Left ventricle myocardium inferior (tissue), 1 donor: Measurements from ENCODE around the gene CRNKL1. TPM values are rescaled to one million over a fixed set of nuclear protein-coding genes. Genes with fewer than 3 reads are reported as not detected.

Experiments used
- DNase-seq: peaks from one replicate; pipeline ENCODE4 v3.0.0-alpha.2; 2020
- H3K27ac ChIP-seq: fragments of 200-600 bp; replicated peaks from 2 replicates; pipeline ENCODE4 v1.8.0; 2021
- H3K27me3 ChIP-seq: fragments of 200-600 bp; 2 replicates; pipeline ENCODE4 v1.8.0; 2021; ENCODE audit warnings: low read depth
- H3K36me3 ChIP-seq: fragments of 200-600 bp; 2 replicates; pipeline ENCODE4 v1.8.0; 2021
- H3K4me1 ChIP-seq: fragments of 200-600 bp; 2 replicates; pipeline ENCODE4 v1.8.0; 2021
- H3K4me3 ChIP-seq: fragments of 200-600 bp; 2 replicates; pipeline ENCODE4 v1.8.0; 2021; ENCODE audit warnings: mild to moderate bottlenecking, moderate library complexity
- H3K9me3 ChIP-seq: fragments of 200-600 bp; replicated peaks from 2 replicates; pipeline ENCODE4 v1.8.0; 2021
- intact Hi-C: fragments of 100-400 bp; cut with micrococcal nuclease; formaldehyde crosslinking; loops from one replicate; pipeline ENCODE4 v1.11.0; 2022
- total RNA-seq: library from RNA; stranded (reverse); fragmentation: NEBNext Ultra II Directional; extraction: Animal tissue kit (Norgen Biotek cat#: 25700); gene quantifications from one replicate; pipeline ENCODE4 v1.2.1, GENCODE V29; 2021
- TF ChIP-seq, protein P1 (sequence below): fragments of 200-600 bp; IDR thresholded peaks from 2 replicates; pipeline ENCODE4 v1.8.0; 2021; ENCODE audit warnings: antibody characterized with exemption, mild to moderate bottlenecking, borderline replicate concordance
- donor health status: DM: no; HTN: yes; CAD: no; lungs with severe emphysema.

The CRNKL1 gene
- total RNA-seq, 1 donor from 2014 or later, result 18.0 TPM

DNA sequence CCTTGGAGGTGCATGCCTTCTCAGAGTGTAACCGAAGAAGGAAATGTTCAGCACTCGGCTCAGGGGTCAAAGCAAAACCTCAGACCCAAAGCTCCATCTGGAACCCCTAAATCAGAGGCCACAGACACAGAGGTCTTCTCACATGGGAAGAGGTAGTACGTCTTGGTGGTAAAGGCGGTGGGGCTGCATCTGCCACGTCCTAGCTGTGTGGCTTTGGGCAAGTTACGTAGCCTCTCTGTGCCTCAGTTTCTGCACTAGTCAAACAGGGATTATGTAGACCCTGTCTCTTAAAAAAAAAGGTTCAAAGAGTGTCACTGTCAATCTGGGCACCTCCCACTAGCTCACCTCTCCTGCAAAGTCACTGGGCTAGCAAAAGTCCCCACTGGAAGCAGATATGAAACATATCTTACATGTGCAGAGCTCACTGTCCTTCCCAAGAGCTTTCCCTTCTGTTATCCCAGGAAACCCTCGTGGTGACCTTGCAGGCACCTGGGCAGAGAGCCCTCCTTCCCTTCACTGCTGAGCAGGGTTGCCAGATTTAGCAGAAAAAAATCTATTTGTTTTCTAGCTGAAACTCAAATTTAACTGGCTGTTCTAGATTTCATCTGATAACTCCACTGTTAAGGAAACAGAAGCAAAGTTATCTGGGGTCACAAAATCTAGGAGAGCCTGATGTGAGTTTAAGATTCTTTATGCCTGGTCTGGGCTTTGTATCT is 53.1 kb downstream of the CRNKL1 start:
- TF ChIP-seq, protein P1, sequence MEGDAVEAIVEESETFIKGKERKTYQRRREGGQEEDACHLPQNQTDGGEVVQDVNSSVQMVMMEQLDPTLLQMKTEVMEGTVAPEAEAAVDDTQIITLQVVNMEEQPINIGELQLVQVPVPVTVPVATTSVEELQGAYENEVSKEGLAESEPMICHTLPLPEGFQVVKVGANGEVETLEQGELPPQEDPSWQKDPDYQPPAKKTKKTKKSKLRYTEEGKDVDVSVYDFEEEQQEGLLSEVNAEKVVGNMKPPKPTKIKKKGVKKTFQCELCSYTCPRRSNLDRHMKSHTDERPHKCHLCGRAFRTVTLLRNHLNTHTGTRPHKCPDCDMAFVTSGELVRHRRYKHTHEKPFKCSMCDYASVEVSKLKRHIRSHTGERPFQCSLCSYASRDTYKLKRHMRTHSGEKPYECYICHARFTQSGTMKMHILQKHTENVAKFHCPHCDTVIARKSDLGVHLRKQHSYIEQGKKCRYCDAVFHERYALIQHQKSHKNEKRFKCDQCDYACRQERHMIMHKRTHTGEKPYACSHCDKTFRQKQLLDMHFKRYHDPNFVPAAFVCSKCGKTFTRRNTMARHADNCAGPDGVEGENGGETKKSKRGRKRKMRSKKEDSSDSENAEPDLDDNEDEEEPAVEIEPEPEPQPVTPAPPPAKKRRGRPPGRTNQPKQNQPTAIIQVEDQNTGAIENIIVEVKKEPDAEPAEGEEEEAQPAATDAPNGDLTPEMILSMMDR, result no peak
- no peak overlapping the region for H3K4me3 ChIP-seq
- DNase-seq, result no peak
- intact Hi-C loops, result loop anchor here (10.0 kb wide), 1 partner anchor 214 kb away; no protein-coding TSS in a partner anchor
- H3K27me3 ChIP-seq, result no peaks in the 10 kb centered on the region
- peak overlapping the region; percentile 63 for H3K27ac ChIP-seq
- no peaks in the 10 kb centered on the region for H3K9me3 ChIP-seq
- peaks cover 93% of the 10 kb centered on the region for H3K4me1 ChIP-seq
- H3K36me3 ChIP-seq, result peaks cover 67% of the 10 kb centered on the region

DNA sequence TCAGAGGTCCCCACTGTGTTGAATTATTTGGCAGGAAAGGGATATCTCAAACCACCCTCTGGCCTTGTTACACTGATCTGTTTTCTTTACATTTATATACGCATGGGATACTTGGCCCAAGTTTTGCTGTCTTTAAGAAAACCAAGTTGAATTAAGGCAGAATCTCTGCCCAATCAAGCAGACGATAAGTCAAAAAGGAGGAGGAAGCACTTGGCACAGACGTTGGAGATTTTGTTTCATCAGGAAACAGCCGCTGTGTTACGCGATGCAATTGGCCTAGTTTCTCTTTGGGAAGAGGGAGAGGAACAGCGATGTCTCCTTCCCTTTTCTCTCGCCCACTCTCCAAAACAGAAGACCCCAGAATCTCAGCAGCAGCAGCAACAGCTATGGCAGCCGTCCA is 55.3 kb downstream of the CRNKL1 start:
- Histone ChIP-seq H3K36me3 (peaks cover 75% of the 10 kb centered on the region), H3K27me3 (no peaks in the 10 kb centered on the region), H3K4me1 (peaks cover 93% of the 10 kb centered on the region), H3K4me3 (no peak overlapping the region), H3K9me3 (no peaks in the 10 kb centered on the region), H3K27ac (peak overlapping the region; percentile 63)
- intact Hi-C loops, result loop anchor here (10.0 kb wide), 1 partner anchor 212 kb away; no protein-coding TSS in a partner anchor
- no peak for DNase-seq
- TF ChIP-seq, protein P1, result no peak

DNA sequence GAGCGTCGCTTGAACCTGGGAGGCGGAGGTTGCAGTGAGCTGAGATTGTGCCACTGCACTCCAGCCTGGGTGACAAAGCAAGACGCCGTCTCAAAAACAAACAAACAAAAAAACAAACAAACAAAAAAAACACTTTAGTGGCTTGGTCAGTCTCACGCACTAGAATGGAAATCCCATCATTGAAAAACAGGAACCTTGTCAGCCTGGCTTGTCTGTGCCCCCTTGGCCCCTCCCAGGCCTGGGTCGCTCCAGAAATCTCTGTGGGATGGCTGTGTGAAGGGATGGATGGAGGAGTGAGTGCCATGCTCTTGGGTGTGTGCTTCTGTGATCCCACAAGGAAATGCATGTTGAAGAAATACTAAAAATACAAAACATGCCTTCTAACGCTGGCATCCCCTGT is 56.0 kb downstream of the CRNKL1 start:
- DNase-seq, result no peak
- Histone ChIP-seq H3K27ac (peak overlapping the region; percentile 63), H3K4me3 (no peak overlapping the region), H3K4me1 (peaks cover 95% of the 10 kb centered on the region), H3K36me3 (peaks cover 74% of the 10 kb centered on the region), H3K9me3 (no peaks in the 10 kb centered on the region), H3K27me3 (no peaks in the 10 kb centered on the region)
- TF ChIP-seq, protein P1, result no peak
- intact Hi-C loops, result loop anchor here (10.0 kb wide), 1 partner anchor 211 kb away; no protein-coding TSS in a partner anchor

DNA sequence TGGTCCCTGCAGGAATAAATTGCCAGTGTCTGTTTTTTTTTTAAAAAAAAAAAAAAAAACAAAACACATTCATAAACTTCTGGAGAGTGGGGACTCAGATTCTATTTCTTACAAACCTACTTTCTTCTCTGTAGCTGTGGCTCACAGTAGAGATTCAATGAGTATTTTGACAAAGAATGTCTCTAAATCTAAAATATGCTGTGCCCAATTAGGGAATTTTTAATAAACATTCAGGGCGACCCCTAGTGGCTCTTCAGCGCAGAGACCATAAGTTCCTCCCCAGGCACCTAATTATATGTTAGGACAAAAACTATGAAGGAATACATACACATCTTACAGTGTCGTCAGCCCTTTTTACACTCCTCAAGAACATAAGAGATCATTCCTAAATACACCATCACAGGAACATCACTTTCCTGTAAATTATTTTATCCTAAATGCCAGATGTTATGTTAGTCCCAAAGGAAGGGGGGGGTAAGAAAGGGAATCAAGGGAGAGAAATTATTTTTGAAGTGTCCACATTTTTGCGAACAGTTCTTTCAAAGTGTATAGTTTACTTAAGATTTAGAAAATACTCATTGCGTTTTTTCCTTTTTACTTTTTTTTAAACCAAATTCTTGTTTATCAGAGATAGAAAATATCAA is 56.9 kb downstream of the CRNKL1 start:
- H3K27me3 ChIP-seq, result no peaks in the 10 kb centered on the region
- H3K27ac ChIP-seq, result peak overlapping the region; percentile 83
- no peak for DNase-seq
- H3K4me3 ChIP-seq, result no peak overlapping the region
- H3K36me3 ChIP-seq, result peaks cover 74% of the 10 kb centered on the region
- no peaks in the 10 kb centered on the region for H3K9me3 ChIP-seq
- intact Hi-C loops, result loop anchor here (10.0 kb wide), 1 partner anchor 211 kb away; no protein-coding TSS in a partner anchor
- peaks cover 99% of the 10 kb centered on the region for H3K4me1 ChIP-seq
- TF ChIP-seq, protein P1, result peak; percentile 83

DNA sequence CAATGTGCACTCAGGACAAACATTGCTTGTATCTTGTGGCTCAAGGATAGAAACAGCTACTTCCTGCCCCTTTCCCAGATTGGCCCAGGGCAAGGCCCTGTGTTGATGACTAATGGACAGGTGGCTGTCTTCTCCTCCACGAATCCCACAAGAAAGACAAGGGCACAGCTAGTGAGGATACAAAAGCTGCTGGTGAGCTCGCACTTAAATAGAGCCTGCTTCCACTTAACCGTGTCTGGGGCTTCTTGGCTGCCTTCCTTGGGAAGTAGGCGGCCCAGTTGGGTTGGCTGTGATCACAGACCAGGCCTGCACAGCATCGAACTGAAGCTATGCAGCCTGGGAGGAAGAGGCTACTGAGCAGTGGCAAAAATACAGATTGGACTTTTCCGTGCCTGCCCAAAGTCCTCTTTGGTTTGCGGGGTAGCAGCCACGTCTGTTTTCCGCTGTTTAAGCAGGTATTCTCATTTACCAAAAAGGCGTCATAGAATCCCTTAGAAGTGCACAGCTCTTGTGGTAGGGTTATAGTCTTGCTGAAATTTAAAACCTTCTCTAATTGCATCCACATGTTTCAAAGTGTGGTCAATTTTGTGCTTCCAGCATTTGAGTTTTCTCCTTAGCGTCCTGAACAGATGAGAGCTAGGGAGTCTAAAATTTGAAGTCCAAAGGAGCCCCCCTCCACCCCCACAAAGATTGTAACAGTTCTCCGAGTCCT is 58.2 kb downstream of the CRNKL1 start:
- Histone ChIP-seq H3K4me3 (peak overlapping the region; percentile 29), H3K36me3 (peaks cover 68% of the 10 kb centered on the region), H3K27me3 (no peaks in the 10 kb centered on the region), H3K27ac (peak overlapping the region; percentile 83), H3K9me3 (no peaks in the 10 kb centered on the region), H3K4me1 (peaks cover 100% of the 10 kb centered on the region)
- TF ChIP-seq, protein P1, result no peak
- intact Hi-C loops, result loop anchor here (5.0 to 10.0 kb wide), 2 partner anchors 209 to 302 kb away; no protein-coding TSS in a partner anchor
- peak; percentile 49 for DNase-seq
